PC-3 (cell line): ENCODE measurements around the gene SLC38A8. TPM values are rescaled to one million over a fixed set of nuclear protein-coding genes. Genes with fewer than 3 reads are reported as not detected.

Experiments
- ATAC-seq: fragments of 200-7000 bp; cut with Tn5 transposase; 2 replicates; pipeline ENCODE4 v1.9.1; 2020; ENCODE audit warnings: mild to moderate bottlenecking, moderate library complexity
- BruUV-seq: library from RNA; stranded (reverse); fragments of 400-500 nt; replicated peaks from 2 replicates; lab custom pipeline; 2021; lab: Mats Ljungman, UMichigan
- CTCF ChIA-PET: fragments of 300-600 bp; sonication (Branson Sonifier 250); formaldehyde crosslinking; loops from one replicate; lab custom pipeline; 2022; ENCODE audit warnings: antibody characterized with exemption; lab: Charles Lee
- POLR2A ChIA-PET: fragments of 300-600 bp; sonication (Branson Sonifier 250); formaldehyde crosslinking; loops from one replicate; lab custom pipeline; 2022; ENCODE audit warnings: antibody characterized with exemption; ENCODE audit not compliant: unreplicated experiment; lab: Charles Lee
- DNase-seq: peaks from one replicate; pipeline ENCODE4 v3.0.0-alpha.2; 2015
- H2AFZ ChIP-seq: fragments of 300-600 bp; sonication (generic); 2 replicates; pipeline ENCODE4 v1.6.0; 2016; ENCODE audit warnings: antibody characterized with exemption, low read length
- H3F3A ChIP-seq: fragments of 300-600 bp; sonication (generic); one replicate; pipeline ENCODE4 v1.6.0; 2017; ENCODE audit warnings: antibody characterized with exemption, low read length, control low read depth, mild to moderate bottlenecking; ENCODE audit not compliant: unreplicated experiment
- H3K27ac ChIP-seq: fragments of 300-600 bp; sonication (generic); 2 replicates; pipeline ENCODE4 v1.5.1; 2016; ENCODE audit warnings: mild to moderate bottlenecking, low read length
- H3K27me3 ChIP-seq: fragments of 300-600 bp; sonication (generic); 2 replicates; pipeline ENCODE4 v1.6.1; 2016; ENCODE audit warnings: low read length, mixed read lengths
- H3K36me3 ChIP-seq: fragments of 300-600 bp; sonication (generic); 2 replicates; pipeline ENCODE4 v1.6.1; 2016; ENCODE audit warnings: low read depth, mixed run types, low read length, mixed read lengths
- H3K4me1 ChIP-seq: fragments of 300-600 bp; sonication (generic); 2 replicates; pipeline ENCODE4 v1.5.1; 2016; ENCODE audit warnings: low read length; ENCODE audit not compliant: insufficient read depth
- H3K4me2 ChIP-seq: fragments of 300-600 bp; sonication (generic); 2 replicates; pipeline ENCODE4 v1.6.0; 2016; ENCODE audit warnings: low read length
- H3K4me3 ChIP-seq: fragments of 300-600 bp; sonication (generic); 2 replicates; pipeline ENCODE4 v1.5.1; 2016; ENCODE audit warnings: mild to moderate bottlenecking, low read length, mixed read lengths
- H3K79me2 ChIP-seq: fragments of 300-600 bp; sonication (generic); 2 replicates; pipeline ENCODE4 v1.6.1; 2017; ENCODE audit warnings: low read length, mixed read lengths
- H3K9ac ChIP-seq: fragments of 300-600 bp; sonication (generic); 2 replicates; pipeline ENCODE4 v1.6.0; 2016; ENCODE audit warnings: mild to moderate bottlenecking, low read length
- H3K9me2 ChIP-seq: fragments of 300-600 bp; sonication (generic); replicated peaks from 2 replicates; pipeline ENCODE4 v1.6.1; 2016; ENCODE audit warnings: mixed run types, low read length, mixed read lengths
- H3K9me3 ChIP-seq: fragments of 300-600 bp; sonication (generic); 2 replicates; pipeline ENCODE4 v1.6.1; 2016; ENCODE audit warnings: low read length, mixed read lengths
- H4K20me1 ChIP-seq: fragments of 300-600 bp; sonication (generic); 2 replicates; pipeline ENCODE4 v1.6.1; 2016; ENCODE audit warnings: low read length, mixed read lengths
- EZH2 ChIP-seq: fragments of 300-600 bp; sonication (generic); IDR thresholded peaks from one replicate; pipeline ENCODE4 v1.6.1; 2017; ENCODE audit warnings: antibody characterized with exemption, mild to moderate bottlenecking, low read length; ENCODE audit not compliant: unreplicated experiment
- EZH2phosphoT487 ChIP-seq: fragments of 300-600 bp; sonication (generic); IDR thresholded peaks from 2 replicates; pipeline ENCODE4 v1.6.1; 2018; ENCODE audit warnings: mild to moderate bottlenecking, antibody characterized with exemption, low read length, borderline replicate concordance
- intact Hi-C: fragments of 100-400 bp; cut with micrococcal nuclease; formaldehyde crosslinking; loops from 2 replicates; pipeline ENCODE4 v1.9.0; 2023
- total RNA-seq: library from RNA; depleted of rRNA; stranded (reverse); fragments of >200 nt; gene quantifications from 2 replicates; pipeline ENCODE4 v1.2.3, GENCODE V29; 2014
- TF ChIP-seq, protein P1 (sequence below): fragments of 300-600 bp; sonication (generic); conservative IDR thresholded peaks from 2 replicates; pipeline ENCODE4 v1.5.1; 2017; ENCODE audit warnings: antibody characterized with exemption, low read depth, mild to moderate bottlenecking, low read length

Gene SLC38A8
- total RNA-seq, 1 experiment from 2014 or later, result not detected

GRCh38 chr16:83969771-83970429 is 72.7 kb downstream of the SLC38A8 start:
- intact Hi-C loops, result no loop called here
- Histone ChIP-seq H3K36me3 (no peaks in the 10 kb centered on the region), H3K27me3 (no peaks in the 10 kb centered on the region), H3K9me3 (no peaks in the 10 kb centered on the region), H3K4me1 (no peaks in the 10 kb centered on the region), H3K4me2 (no peak overlapping the region), H2AFZ (no peak overlapping the region), H3F3A (no peaks in the 10 kb centered on the region), H3K9ac (no peak overlapping the region), H4K20me1 (no peaks in the 10 kb centered on the region), H3K4me3 (no peak overlapping the region), H3K9me2 (no peaks in the 10 kb centered on the region), H3K27ac (no peak overlapping the region), H3K79me2 (no peaks in the 10 kb centered on the region)
- CTCF ChIA-PET, result no interaction called here
- POLR2A ChIA-PET, result no interaction called here
- ATAC-seq (no peak), DNase-seq (no peak)
- TF ChIP-seq EZH2 (no peak), EZH2phosphoT487 (no peak)
- TF ChIP-seq, protein P1, sequence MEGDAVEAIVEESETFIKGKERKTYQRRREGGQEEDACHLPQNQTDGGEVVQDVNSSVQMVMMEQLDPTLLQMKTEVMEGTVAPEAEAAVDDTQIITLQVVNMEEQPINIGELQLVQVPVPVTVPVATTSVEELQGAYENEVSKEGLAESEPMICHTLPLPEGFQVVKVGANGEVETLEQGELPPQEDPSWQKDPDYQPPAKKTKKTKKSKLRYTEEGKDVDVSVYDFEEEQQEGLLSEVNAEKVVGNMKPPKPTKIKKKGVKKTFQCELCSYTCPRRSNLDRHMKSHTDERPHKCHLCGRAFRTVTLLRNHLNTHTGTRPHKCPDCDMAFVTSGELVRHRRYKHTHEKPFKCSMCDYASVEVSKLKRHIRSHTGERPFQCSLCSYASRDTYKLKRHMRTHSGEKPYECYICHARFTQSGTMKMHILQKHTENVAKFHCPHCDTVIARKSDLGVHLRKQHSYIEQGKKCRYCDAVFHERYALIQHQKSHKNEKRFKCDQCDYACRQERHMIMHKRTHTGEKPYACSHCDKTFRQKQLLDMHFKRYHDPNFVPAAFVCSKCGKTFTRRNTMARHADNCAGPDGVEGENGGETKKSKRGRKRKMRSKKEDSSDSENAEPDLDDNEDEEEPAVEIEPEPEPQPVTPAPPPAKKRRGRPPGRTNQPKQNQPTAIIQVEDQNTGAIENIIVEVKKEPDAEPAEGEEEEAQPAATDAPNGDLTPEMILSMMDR, result no peak
- BruUV-seq, result no TSS peak

- no peaks in the 10 kb centered on the region for H3K79me2 ChIP-seq
- no peaks in the 10 kb centered on the region for H3K36me3 ChIP-seq
- ChIA-PET CTCF (no interaction called here), POLR2A (no interaction called here)
- intact Hi-C loops, result loop anchor here (1.0 kb wide), 1 partner anchor 75 kb away; no protein-coding TSS in a partner anchor
- no peaks in the 10 kb centered on the region for H3F3A ChIP-seq
- DNase-seq, result no peak
- no peak for ATAC-seq
- H3K4me3 ChIP-seq, result no peak overlapping the region
- TF ChIP-seq EZH2 (no peak), EZH2phosphoT487 (no peak)
- TF ChIP-seq, protein P1, result no peak
- H3K4me1 ChIP-seq, result no peaks in the 10 kb centered on the region
- H3K9me3 ChIP-seq, result no peaks in the 10 kb centered on the region
- no peak overlapping the region for H3K4me2 ChIP-seq
- no peak overlapping the region for H2AFZ ChIP-seq
- BruUV-seq, result no TSS peak
- no peaks in the 10 kb centered on the region for H3K9me2 ChIP-seq
- no peak overlapping the region for H3K9ac ChIP-seq
- no peaks in the 10 kb centered on the region for H4K20me1 ChIP-seq
- H3K27ac ChIP-seq, result no peak overlapping the region
- no peaks in the 10 kb centered on the region for H3K27me3 ChIP-seq
These were observed 73.5 kb downstream of the SLC38A8 start for GRCh38 chr16:83968891-83969649.
